Islet precursor cell (in vitro differentiated cells): ENCODE data around the gene PTPRD.
"Not testable (repeated sequence)": the region's sequence is repeated elsewhere in the genome, so short reads cannot be mapped to it uniquely, and the experiment has no call there.

ENCODE experiments used
- DNase-seq: peaks from one replicate; pipeline ENCODE4 v3.0.0-alpha.2; 2018

PTPRD gene

GRCh38 chr9:8697565-8697964 lies 1915.2 kb downstream of the PTPRD start:
- not testable (repeated sequence) for DNase-seq

GRCh38 chr9:8696516-8696915 lies 1916.3 kb downstream of the PTPRD start:
- DNase-seq, result no peak

GRCh38 chr9:8694983-8695588 lies 1917.7 kb downstream of the PTPRD start:
- DNase-seq, result no peak

- DNase-seq, result no peak
Observed at GRCh38 chr9:8693464-8693863, 1919.3 kb downstream of the PTPRD start.

GRCh38 chr9:8686516-8686915 lies 1926.3 kb downstream of the PTPRD start:
- DNase-seq, result no peak

- DNase-seq, result no peak
Observed at GRCh38 chr9:8685825-8686224, 1927.0 kb downstream of the PTPRD start.

- no peak for DNase-seq
Observed at GRCh38 chr9:8684978-8685708, 1927.7 kb downstream of the PTPRD start.

GRCh38 chr9:8683496-8683895 lies 1929.3 kb downstream of the PTPRD start:
- DNase-seq, result no peak

- no peak for DNase-seq
Observed at GRCh38 chr9:8680658-8681057, 1932.1 kb downstream of the PTPRD start.

- DNase-seq, result no peak
Observed at GRCh38 chr9:8680157-8680556, 1932.6 kb downstream of the PTPRD start.

GRCh38 chr9:8679371-8679822 lies 1933.4 kb downstream of the PTPRD start:
- no peak for DNase-seq

GRCh38 chr9:8677741-8678140 lies 1935.1 kb downstream of the PTPRD start:
- DNase-seq, result no peak

GRCh38 chr9:8674536-8674935 lies 1938.3 kb downstream of the PTPRD start:
- no peak for DNase-seq

GRCh38 chr9:8673830-8674229 lies 1939.0 kb downstream of the PTPRD start:
- DNase-seq, result no peak

GRCh38 chr9:8670751-8671150 lies 1942.1 kb downstream of the PTPRD start:
- no peak for DNase-seq

- no peak for DNase-seq
Observed at GRCh38 chr9:8668751-8669150, 1944.1 kb downstream of the PTPRD start.

- DNase-seq, result no peak
Observed at GRCh38 chr9:8668231-8668630, 1944.6 kb downstream of the PTPRD start.

- no peak for DNase-seq
Observed at GRCh38 chr9:8666060-8666459, 1946.7 kb downstream of the PTPRD start.

GRCh38 chr9:8660383-8660782 lies 1952.4 kb downstream of the PTPRD start:
- no peak for DNase-seq

- no peak for DNase-seq
Observed at GRCh38 chr9:8659108-8659507, 1953.7 kb downstream of the PTPRD start.

GRCh38 chr9:8655071-8655470 lies 1957.7 kb downstream of the PTPRD start:
- DNase-seq, result no peak

GRCh38 chr9:8653855-8654254 lies 1958.9 kb downstream of the PTPRD start:
- DNase-seq, result no peak

- DNase-seq, result no peak
Observed at GRCh38 chr9:8653111-8653510, 1959.7 kb downstream of the PTPRD start.

- DNase-seq, result no peak
Observed at GRCh38 chr9:8652255-8652654, 1960.5 kb downstream of the PTPRD start.

GRCh38 chr9:8651846-8652215 lies 1961.0 kb downstream of the PTPRD start:
- no peak for DNase-seq
